ENCODE results near the gene VKORC1L1.
"Not testable (repeated sequence)": the region's sequence is repeated elsewhere in the genome, so short reads cannot be mapped to it uniquely, and the experiment has no call there.

DNA sequence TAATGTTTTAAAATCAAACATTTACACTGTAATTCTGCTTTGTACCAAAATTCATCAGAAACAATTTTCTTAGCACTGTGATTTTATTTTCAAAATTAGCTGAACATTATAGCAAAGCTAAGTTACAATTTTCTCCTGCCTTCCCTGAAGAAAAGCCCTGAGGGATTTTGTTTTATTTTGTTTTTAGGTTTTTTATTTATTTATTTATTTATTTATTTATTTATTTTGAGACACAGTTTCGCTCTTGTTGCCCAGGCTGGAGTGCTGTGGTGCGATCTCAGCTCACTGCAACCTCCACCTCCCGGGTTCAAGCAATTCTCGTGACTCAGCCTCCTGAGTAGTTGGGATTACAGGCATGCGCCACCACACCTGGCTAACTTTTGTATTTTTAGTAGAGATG, 119.0 kb downstream of the VKORC1L1 start:
- not testable (repeated sequence) for TF ChIP-seq POLR2A (IDR thresholded peaks at IDR 0.05; ENCODE audit: low read depth, low read length); EZH2 (IDR thresholded peaks at IDR 0.05; ENCODE audit: borderline replicate concordance, low read depth, low read length, severe bottlenecking); JUN (IDR thresholded peaks at IDR 0.05; ENCODE audit: borderline replicate concordance, insufficient read depth, insufficient read length, low read depth); GATA2 (IDR thresholded peaks at IDR 0.05; ENCODE audit: insufficient read depth, insufficient read length, low read depth, low read length); POLR2AphosphoS5 (IDR thresholded peaks at IDR 0.05; ENCODE audit: insufficient read depth, low read depth, low read length); FOS (IDR thresholded peaks at IDR 0.05; ENCODE audit: borderline replicate concordance, insufficient read depth, low read length)
- TF ChIP-seq, protein P1, sequence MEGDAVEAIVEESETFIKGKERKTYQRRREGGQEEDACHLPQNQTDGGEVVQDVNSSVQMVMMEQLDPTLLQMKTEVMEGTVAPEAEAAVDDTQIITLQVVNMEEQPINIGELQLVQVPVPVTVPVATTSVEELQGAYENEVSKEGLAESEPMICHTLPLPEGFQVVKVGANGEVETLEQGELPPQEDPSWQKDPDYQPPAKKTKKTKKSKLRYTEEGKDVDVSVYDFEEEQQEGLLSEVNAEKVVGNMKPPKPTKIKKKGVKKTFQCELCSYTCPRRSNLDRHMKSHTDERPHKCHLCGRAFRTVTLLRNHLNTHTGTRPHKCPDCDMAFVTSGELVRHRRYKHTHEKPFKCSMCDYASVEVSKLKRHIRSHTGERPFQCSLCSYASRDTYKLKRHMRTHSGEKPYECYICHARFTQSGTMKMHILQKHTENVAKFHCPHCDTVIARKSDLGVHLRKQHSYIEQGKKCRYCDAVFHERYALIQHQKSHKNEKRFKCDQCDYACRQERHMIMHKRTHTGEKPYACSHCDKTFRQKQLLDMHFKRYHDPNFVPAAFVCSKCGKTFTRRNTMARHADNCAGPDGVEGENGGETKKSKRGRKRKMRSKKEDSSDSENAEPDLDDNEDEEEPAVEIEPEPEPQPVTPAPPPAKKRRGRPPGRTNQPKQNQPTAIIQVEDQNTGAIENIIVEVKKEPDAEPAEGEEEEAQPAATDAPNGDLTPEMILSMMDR (IDR thresholded peaks at IDR 0.05; ENCODE audit: extremely low read depth in 1 of 2, insufficient read depth in 1 of 2, low read depth in 1 of 2, low read length in 2 of 2) = not testable (repeated sequence)
- TF ChIP-seq, protein P2, sequence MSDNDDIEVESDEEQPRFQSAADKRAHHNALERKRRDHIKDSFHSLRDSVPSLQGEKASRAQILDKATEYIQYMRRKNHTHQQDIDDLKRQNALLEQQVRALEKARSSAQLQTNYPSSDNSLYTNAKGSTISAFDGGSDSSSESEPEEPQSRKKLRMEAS (IDR thresholded peaks at IDR 0.05; ENCODE audit: insufficient read depth, insufficient read length) = not testable (repeated sequence)

All from endothelial cell of umbilical vein (primary cell).